ACC112 (cell line): ENCODE measurements around the gene NEK10.
A peak's percentile ranks its signal among the peaks of the same experiment; 100 is the strongest.
"Not testable (repeated sequence)": the region's sequence is repeated elsewhere in the genome, so short reads cannot be mapped to it uniquely, and the experiment has no call there.

Experiments
- H2AFZ ChIP-seq: fragments of 200-600 bp; sonication (generic); one replicate; pipeline ENCODE4 v1.6.0; 2017; ENCODE audit warnings: antibody characterized with exemption, low read length; ENCODE audit not compliant: unreplicated experiment
- H3K27ac ChIP-seq: fragments of 200-600 bp; sonication (generic); 2 replicates; pipeline ENCODE4 v1.5.1; 2014; ENCODE audit warnings: low read depth, mild to moderate bottlenecking, antibody characterized with exemption, low read length, moderate library complexity
- H3K27me3 ChIP-seq: fragments of 200-600 bp; sonication (generic); 2 replicates; pipeline ENCODE4 v1.6.1; 2014; ENCODE audit warnings: mild to moderate bottlenecking, antibody characterized with exemption, low read length, moderate library complexity, mixed read lengths; ENCODE audit not compliant: insufficient read depth
- H3K36me3 ChIP-seq: fragments of 200-600 bp; sonication (generic); 2 replicates; pipeline ENCODE4 v1.6.1; 2016; ENCODE audit warnings: mild to moderate bottlenecking, antibody characterized with exemption, low read length, moderate library complexity, mixed read lengths; ENCODE audit not compliant: insufficient read depth
- H3K4me1 ChIP-seq: fragments of 200-600 bp; sonication (generic); one replicate; pipeline ENCODE4 v1.6.1; 2016; ENCODE audit warnings: low read length, mixed read lengths; ENCODE audit not compliant: insufficient read depth, unreplicated experiment, control insufficient read depth
- H3K4me3 ChIP-seq: fragments of 200-600 bp; sonication (generic); 2 replicates; pipeline ENCODE4 v1.5.1; 2014; ENCODE audit warnings: mild to moderate bottlenecking, low read depth, low read length
- H3K79me2 ChIP-seq: fragments of 200-600 bp; sonication (generic); one replicate; pipeline ENCODE4 v1.6.0; 2016; ENCODE audit warnings: low read length; ENCODE audit not compliant: control insufficient read depth, unreplicated experiment, insufficient read depth

Gene NEK10

GRCh38 chr3:27328982-27329762 is 40.0 kb downstream of the NEK10 start:
- not testable (repeated sequence) for H3K4me3 ChIP-seq, H3K27ac ChIP-seq

GRCh38 chr3:27326629-27327545 is 42.3 kb downstream of the NEK10 start:
- peak overlapping the region; percentile 67 for H3K27ac ChIP-seq
- peaks cover 6% of the 10 kb centered on the region; the same call in 1 of the 2 replicates for H3K36me3 ChIP-seq
- H3K4me3 ChIP-seq: 0 out of 2 replicates have a peak overlapping the region, but pooled peaks have one; percentile 11
- peak overlapping the region; percentile 62 for H2AFZ ChIP-seq
- H3K79me2 ChIP-seq: no peaks in the 10 kb centered on the region
- no peaks in the 10 kb centered on the region for H3K27me3 ChIP-seq
- H3K4me1 ChIP-seq: peaks cover 28% of the 10 kb centered on the region

More at GRCh38 chr3:27328982-27329762, 40.0 kb downstream of the NEK10 start:
- H3K79me2 ChIP-seq, H3K36me3 ChIP-seq, H3K27me3 ChIP-seq, H2AFZ ChIP-seq: not testable (repeated sequence)
- H3K4me1 ChIP-seq: peaks cover 28% of the 10 kb centered on the region

- H3K27ac ChIP-seq: peak overlapping the region; percentile 67
- H3K27me3 ChIP-seq: no peaks in the 10 kb centered on the region
- no peak overlapping the region for H2AFZ ChIP-seq
- peaks cover 6% of the 10 kb centered on the region; the same call in 1 of the 2 replicates for H3K36me3 ChIP-seq
- no peak overlapping the region for H3K4me3 ChIP-seq
- H3K79me2 ChIP-seq: no peaks in the 10 kb centered on the region
- peaks cover 28% of the 10 kb centered on the region for H3K4me1 ChIP-seq
Measured at GRCh38 chr3:27326202-27326601, 43.0 kb downstream of the NEK10 start.

- Histone ChIP-seq H3K27ac (peak overlapping the region; percentile 67; the same call in 1 of the 2 replicates), H2AFZ (no peak overlapping the region)
Measured at GRCh38 chr3:27325419-27325818, 43.8 kb downstream of the NEK10 start.

GRCh38 chr3:27324686-27325085 is 44.5 kb downstream of the NEK10 start:
- Histone ChIP-seq H3K36me3 (peaks cover 5% of the 10 kb centered on the region; the same call in 1 of the 2 replicates), H3K79me2 (no peaks in the 10 kb centered on the region), H3K27ac (no peak overlapping the region), H3K4me1 (peaks cover 28% of the 10 kb centered on the region), H2AFZ (no peak overlapping the region), H3K4me3 (no peak overlapping the region), H3K27me3 (no peaks in the 10 kb centered on the region)

More at GRCh38 chr3:27325419-27325818, 43.8 kb downstream of the NEK10 start:
- Histone ChIP-seq H3K4me3 (no peak overlapping the region), H3K4me1 (peaks cover 28% of the 10 kb centered on the region), H3K27me3 (no peaks in the 10 kb centered on the region), H3K79me2 (no peaks in the 10 kb centered on the region), H3K36me3 (peaks cover 6% of the 10 kb centered on the region; the same call in 1 of the 2 replicates)

- no peaks in the 10 kb centered on the region for H3K36me3 ChIP-seq
- no peak overlapping the region for H3K27ac ChIP-seq
- peaks cover 28% of the 10 kb centered on the region for H3K4me1 ChIP-seq
- H3K4me3 ChIP-seq: no peak overlapping the region
- no peaks in the 10 kb centered on the region for H3K79me2 ChIP-seq
- no peak overlapping the region for H2AFZ ChIP-seq
- H3K27me3 ChIP-seq: no peaks in the 10 kb centered on the region
Measured at GRCh38 chr3:27323087-27323570, 46.1 kb downstream of the NEK10 start.

GRCh38 chr3:27322634-27323033 is 46.5 kb downstream of the NEK10 start:
- Histone ChIP-seq H3K4me3 (no peak overlapping the region), H3K27ac (no peak overlapping the region), H3K27me3 (no peaks in the 10 kb centered on the region), H3K36me3 (no peaks in the 10 kb centered on the region), H3K79me2 (no peaks in the 10 kb centered on the region), H2AFZ (no peak overlapping the region), H3K4me1 (peaks cover 25% of the 10 kb centered on the region)

- no peak overlapping the region for H3K4me3 ChIP-seq
- no peak overlapping the region for H3K27ac ChIP-seq
Measured at GRCh38 chr3:27319847-27320526, 49.2 kb downstream of the NEK10 start.

GRCh38 chr3:27319304-27319703 is 49.9 kb downstream of the NEK10 start:
- Histone ChIP-seq H3K27me3 (no peaks in the 10 kb centered on the region), H3K27ac (no peak overlapping the region), H3K36me3 (no peaks in the 10 kb centered on the region), H3K4me3 (no peak overlapping the region), H2AFZ (no peak overlapping the region), H3K79me2 (no peaks in the 10 kb centered on the region), H3K4me1 (no peaks in the 10 kb centered on the region)

More at GRCh38 chr3:27319847-27320526, 49.2 kb downstream of the NEK10 start:
- Histone ChIP-seq H2AFZ (no peak overlapping the region), H3K36me3 (no peaks in the 10 kb centered on the region), H3K27me3 (no peaks in the 10 kb centered on the region), H3K4me1 (peaks cover 5% of the 10 kb centered on the region), H3K79me2 (no peaks in the 10 kb centered on the region)

- no peaks in the 10 kb centered on the region for H3K27me3 ChIP-seq
- H2AFZ ChIP-seq: no peak overlapping the region
- peaks cover 1% of the 10 kb centered on the region for H3K4me1 ChIP-seq
- H3K4me3 ChIP-seq: no peak overlapping the region
- H3K27ac ChIP-seq: no peak overlapping the region
- H3K36me3 ChIP-seq: no peaks in the 10 kb centered on the region
- H3K79me2 ChIP-seq: no peaks in the 10 kb centered on the region
Measured at GRCh38 chr3:27317096-27317495, 52.1 kb downstream of the NEK10 start.
